ENCODE data around the gene TTC33.

- TF ChIP-seq CTCF (IDR thresholded peaks at IDR 0.05), result peak in 1 of 6 experiments; percentile 9
- TF ChIP-seq POLR2A (IDR thresholded peaks at IDR 0.05), result no peak
Observed at GRCh38 chr5:40507095-40507494, 248.7 kb downstream of the TTC33 start.
